GM18907 (cell line): ENCODE measurements around the gene LRP2BP.
A peak's percentile ranks its signal among the peaks of the same experiment; 100 is the strongest.

Experiments used
- ATAC-seq: cut with Tn5 transposase; IDR thresholded peaks from one replicate; pipeline ENCODE4 v1.9.1; 2021; ENCODE audit warnings: mild to moderate bottlenecking, moderate library complexity; ENCODE audit not compliant: unreplicated experiment

The LRP2BP gene

GRCh38 chr4:185362570-185362969 is 33.2 kb downstream of the LRP2BP start:
- peak; percentile 61 for ATAC-seq

GRCh38 chr4:185361872-185362271 is 33.9 kb downstream of the LRP2BP start:
- no peak for ATAC-seq

GRCh38 chr4:185359767-185360446 is 35.8 kb downstream of the LRP2BP start:
- ATAC-seq: no peak

GRCh38 chr4:185358959-185359358 is 36.8 kb downstream of the LRP2BP start:
- no peak for ATAC-seq

- ATAC-seq: no peak
Measured at GRCh38 chr4:185358514-185358913, 37.2 kb downstream of the LRP2BP start.

- ATAC-seq: no peak
Measured at GRCh38 chr4:185357733-185358440, 37.8 kb downstream of the LRP2BP start.

GRCh38 chr4:185357211-185357610 is 38.5 kb downstream of the LRP2BP start:
- ATAC-seq: no peak

GRCh38 chr4:185352741-185353140 is 43.0 kb downstream of the LRP2BP start:
- ATAC-seq: no peak

- ATAC-seq: no peak
Measured at GRCh38 chr4:185352202-185352601, 43.5 kb downstream of the LRP2BP start.

- ATAC-seq: no peak
Measured at GRCh38 chr4:185351691-185352090, 44.0 kb downstream of the LRP2BP start.

- ATAC-seq: no peak
Measured at GRCh38 chr4:185346975-185347601, 48.6 kb downstream of the LRP2BP start.

- peak; percentile 65 for ATAC-seq
Measured at GRCh38 chr4:185344743-185345538, 50.8 kb downstream of the LRP2BP start.

GRCh38 chr4:185343726-185344581 is 51.8 kb downstream of the LRP2BP start:
- ATAC-seq: no peak

GRCh38 chr4:185341841-185342240 is 53.9 kb downstream of the LRP2BP start:
- peak; percentile 40 for ATAC-seq

GRCh38 chr4:185341377-185341776 is 54.3 kb downstream of the LRP2BP start:
- ATAC-seq: no peak

GRCh38 chr4:185339941-185340340 is 55.8 kb downstream of the LRP2BP start:
- no peak for ATAC-seq

GRCh38 chr4:185335579-185335978 is 60.1 kb downstream of the LRP2BP start:
- no peak for ATAC-seq

- ATAC-seq: no peak
Measured at GRCh38 chr4:185334326-185334725, 61.4 kb downstream of the LRP2BP start.

GRCh38 chr4:185332575-185333464 is 62.9 kb downstream of the LRP2BP start:
- peak; percentile 78 for ATAC-seq
